Mesendoderm (in vitro differentiated cells): ENCODE data around the gene KCNMB2.

ENCODE experiments used
- DNase-seq: peaks from one replicate; pipeline ENCODE4 v3.0.0; 2013
- H2AK5ac ChIP-seq: 2 replicates; pipeline ENCODE4 v1.6.1; 2013; ENCODE audit warnings: low read length, inconsistent platforms
- H2BK120ac ChIP-seq: 2 replicates; pipeline ENCODE4 v1.6.1; 2013; ENCODE audit warnings: low read depth, mild to moderate bottlenecking, low read length, moderate library complexity, mixed read lengths
- H2BK15ac ChIP-seq: replicated peaks from 2 replicates; pipeline ENCODE4 v1.6.1; 2013; ENCODE audit warnings: low read depth, mild to moderate bottlenecking, moderate library complexity
- H2BK5ac ChIP-seq: 2 replicates; pipeline ENCODE4 v1.6.1; 2013; ENCODE audit warnings: low read length, inconsistent platforms
- H3K18ac ChIP-seq: 2 replicates; pipeline ENCODE4 v1.6.1; 2013; ENCODE audit warnings: mild to moderate bottlenecking, low read length, mixed read lengths
- H3K23ac ChIP-seq: one replicate; pipeline ENCODE4 v1.6.1; 2013; ENCODE audit warnings: low read length
- H3K27ac ChIP-seq: 2 replicates; pipeline ENCODE4 v1.5.1; 2013; ENCODE audit warnings: low read depth, mild to moderate bottlenecking, inconsistent platforms, low read length, moderate library complexity
- H3K27me3 ChIP-seq: 2 replicates; pipeline ENCODE4 v1.6.1; 2013; ENCODE audit warnings: low read length, control low read depth, mild to moderate bottlenecking, inconsistent platforms; ENCODE audit not compliant: insufficient read depth, poor library complexity
- H3K36me3 ChIP-seq: 2 replicates; pipeline ENCODE4 v1.6.1; 2013; ENCODE audit warnings: low read length, inconsistent platforms; ENCODE audit not compliant: control insufficient read depth, insufficient read depth
- H3K4ac ChIP-seq: one replicate; pipeline ENCODE4 v1.6.1; 2013; ENCODE audit warnings: low read depth, mild to moderate bottlenecking, low read length, moderate library complexity
- H3K4me1 ChIP-seq: 2 replicates; pipeline ENCODE4 v1.6.1; 2013; ENCODE audit warnings: low read depth, low read length, inconsistent platforms; ENCODE audit not compliant: control insufficient read depth
- H3K4me2 ChIP-seq: 2 replicates; pipeline ENCODE4 v1.6.1; 2013; ENCODE audit warnings: low read length
- H3K4me3 ChIP-seq: 2 replicates; pipeline ENCODE4 v1.5.1; 2013; ENCODE audit warnings: mild to moderate bottlenecking, low read length
- H3K56ac ChIP-seq: one replicate; pipeline ENCODE4 v1.6.1; 2013; ENCODE audit warnings: low read length
- H3K79me1 ChIP-seq: 2 replicates; pipeline ENCODE4 v1.6.1; 2013; ENCODE audit warnings: low read length, inconsistent platforms
- H3K79me2 ChIP-seq: 2 replicates; pipeline ENCODE4 v1.6.1; 2013; ENCODE audit warnings: mild to moderate bottlenecking, low read length; ENCODE audit not compliant: control insufficient read depth, insufficient read depth
- H3K9ac ChIP-seq: 2 replicates; pipeline ENCODE4 v1.6.1; 2013; ENCODE audit warnings: low read length, inconsistent platforms
- H4K5ac ChIP-seq: one replicate; pipeline ENCODE4 v1.6.1; 2013; ENCODE audit warnings: low read length
- H4K8ac ChIP-seq: one replicate; pipeline ENCODE4 v1.6.1; 2013; ENCODE audit warnings: low read depth, mild to moderate bottlenecking, control low read depth, low read length, moderate library complexity
- WGBS: extraction: QIAGEN DNeasy Blood & Tissue Kit; methylation state at CpG from one replicate; pipeline ENCODE4 v1.1.7; 2013; ENCODE audit warnings: low lambda C conversion rate, missing lambda C conversion rate; ENCODE audit not compliant: insufficient coverage; ENCODE audit errors: extremely low coverage; 5-methylcytosine and 5-hydroxymethylcytosine counted together

The KCNMB2 gene

DNA sequence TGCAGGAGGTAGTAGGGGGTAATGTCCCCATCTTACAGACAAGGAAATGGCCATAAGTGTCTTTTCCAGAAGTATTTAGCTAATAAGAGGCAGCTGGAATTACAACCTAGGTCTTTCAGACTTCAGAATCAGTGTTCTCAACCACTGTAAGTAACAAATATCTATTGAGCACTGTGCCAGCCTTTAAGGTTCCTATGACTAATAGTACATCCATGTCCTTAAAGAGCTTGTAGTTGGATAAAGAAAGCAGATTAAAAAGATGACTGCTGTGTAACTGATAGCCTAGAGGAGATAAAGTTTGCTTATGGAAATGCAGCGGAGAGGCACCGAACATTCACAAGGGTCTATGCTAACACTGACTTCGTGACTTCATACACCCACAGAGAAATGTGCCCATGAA lies 136.0 kb downstream of the KCNMB2 start:
- H3K79me1 ChIP-seq: no peaks in the 10 kb centered on the region
- no peaks in the 10 kb centered on the region for H3K4me1 ChIP-seq
- no peak overlapping the region for H3K18ac ChIP-seq
- H2BK5ac ChIP-seq: no peak overlapping the region
- no peak overlapping the region for H3K27ac ChIP-seq
- no peak overlapping the region for H3K4me2 ChIP-seq
- H3K36me3 ChIP-seq: no peaks in the 10 kb centered on the region
- no peak overlapping the region for H4K8ac ChIP-seq
- no CpG with 5 or more reads among the region's 3 CpGs for WGBS
- H3K23ac ChIP-seq: no peak overlapping the region
- H3K9ac ChIP-seq: no peak overlapping the region
- no peak overlapping the region for H4K5ac ChIP-seq
- H2AK5ac ChIP-seq: no peak overlapping the region
- DNase-seq: no peak
- no peak overlapping the region for H2BK120ac ChIP-seq
- no peak overlapping the region for H3K56ac ChIP-seq
- no peak overlapping the region for H2BK15ac ChIP-seq
- no peak overlapping the region for H3K4ac ChIP-seq
- H3K27me3 ChIP-seq: no peaks in the 10 kb centered on the region
- H3K4me3 ChIP-seq: no peak overlapping the region
- no peaks in the 10 kb centered on the region for H3K79me2 ChIP-seq

DNA sequence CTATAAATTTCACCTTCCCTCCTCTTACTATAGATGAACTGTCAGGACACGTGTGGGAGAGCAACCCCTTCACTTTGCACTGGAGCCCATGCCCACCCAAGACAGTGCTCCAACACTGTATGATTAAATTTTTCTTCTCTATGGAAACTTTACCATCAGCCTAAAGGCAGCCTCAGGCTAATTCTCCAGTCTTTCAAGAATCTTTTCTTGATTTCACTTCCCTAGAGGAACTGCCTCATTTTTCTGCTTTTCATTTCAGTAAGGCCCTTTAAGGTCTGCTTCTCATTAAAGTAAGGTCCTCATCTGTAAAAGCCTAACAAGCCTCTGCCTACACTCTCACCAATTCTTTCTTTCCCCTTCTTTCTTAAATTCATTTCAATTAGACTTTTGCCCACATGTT lies 137.3 kb downstream of the KCNMB2 start:
- Histone ChIP-seq H3K23ac (no peak overlapping the region), H3K4ac (no peak overlapping the region), H3K9ac (no peak overlapping the region), H4K5ac (no peak overlapping the region), H3K4me1 (no peaks in the 10 kb centered on the region), H2BK15ac (no peak overlapping the region), H3K36me3 (no peaks in the 10 kb centered on the region), H3K79me1 (no peaks in the 10 kb centered on the region), H3K27ac (no peak overlapping the region), H3K4me3 (no peak overlapping the region), H3K4me2 (no peak overlapping the region), H3K56ac (no peak overlapping the region), H2BK120ac (no peak overlapping the region), H4K8ac (no peak overlapping the region), H3K18ac (no peak overlapping the region), H2BK5ac (no peak overlapping the region), H3K27me3 (no peaks in the 10 kb centered on the region), H3K79me2 (no peaks in the 10 kb centered on the region), H2AK5ac (no peak overlapping the region)
- DNase-seq: no peak
- WGBS: no CpG with 5 or more reads among the region's 1 CpG

DNA sequence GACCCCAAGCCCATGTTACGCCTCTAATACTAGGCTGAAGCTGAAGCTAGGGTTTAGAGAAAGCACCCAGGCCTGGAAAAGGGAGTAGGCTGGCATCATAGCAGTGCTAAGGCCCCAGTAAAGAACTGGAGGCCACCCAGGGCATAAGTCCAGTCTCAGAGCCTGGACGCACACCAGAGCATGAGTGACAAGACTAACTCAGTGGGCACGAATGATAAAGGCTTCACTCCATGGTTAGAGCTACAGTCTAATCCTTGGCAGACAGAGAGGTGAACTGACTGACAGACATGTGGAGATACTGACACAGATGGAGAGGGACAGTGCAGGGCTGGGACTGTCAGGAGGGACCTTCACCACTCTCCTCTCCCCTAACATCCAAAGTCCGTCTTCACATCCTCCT lies 139.8 kb downstream of the KCNMB2 start:
- no peak overlapping the region for H3K4ac ChIP-seq
- no peaks in the 10 kb centered on the region for H3K27me3 ChIP-seq
- no peak overlapping the region for H2AK5ac ChIP-seq
- H3K4me2 ChIP-seq: no peak overlapping the region
- H3K9ac ChIP-seq: no peak overlapping the region
- no peak overlapping the region for H3K23ac ChIP-seq
- H3K79me2 ChIP-seq: no peaks in the 10 kb centered on the region
- WGBS: no CpG with 5 or more reads among the region's 4 CpGs
- H4K8ac ChIP-seq: no peak overlapping the region
- no peak overlapping the region for H2BK5ac ChIP-seq
- no peaks in the 10 kb centered on the region for H3K4me1 ChIP-seq
- no peaks in the 10 kb centered on the region for H3K79me1 ChIP-seq
- no peak overlapping the region for H3K18ac ChIP-seq
- H3K27ac ChIP-seq: no peak overlapping the region
- no peak overlapping the region for H4K5ac ChIP-seq
- no peak overlapping the region for H3K4me3 ChIP-seq
- H3K36me3 ChIP-seq: no peaks in the 10 kb centered on the region
- H2BK120ac ChIP-seq: no peak overlapping the region
- no peak overlapping the region for H2BK15ac ChIP-seq
- H3K56ac ChIP-seq: no peak overlapping the region
- no peak for DNase-seq

DNA sequence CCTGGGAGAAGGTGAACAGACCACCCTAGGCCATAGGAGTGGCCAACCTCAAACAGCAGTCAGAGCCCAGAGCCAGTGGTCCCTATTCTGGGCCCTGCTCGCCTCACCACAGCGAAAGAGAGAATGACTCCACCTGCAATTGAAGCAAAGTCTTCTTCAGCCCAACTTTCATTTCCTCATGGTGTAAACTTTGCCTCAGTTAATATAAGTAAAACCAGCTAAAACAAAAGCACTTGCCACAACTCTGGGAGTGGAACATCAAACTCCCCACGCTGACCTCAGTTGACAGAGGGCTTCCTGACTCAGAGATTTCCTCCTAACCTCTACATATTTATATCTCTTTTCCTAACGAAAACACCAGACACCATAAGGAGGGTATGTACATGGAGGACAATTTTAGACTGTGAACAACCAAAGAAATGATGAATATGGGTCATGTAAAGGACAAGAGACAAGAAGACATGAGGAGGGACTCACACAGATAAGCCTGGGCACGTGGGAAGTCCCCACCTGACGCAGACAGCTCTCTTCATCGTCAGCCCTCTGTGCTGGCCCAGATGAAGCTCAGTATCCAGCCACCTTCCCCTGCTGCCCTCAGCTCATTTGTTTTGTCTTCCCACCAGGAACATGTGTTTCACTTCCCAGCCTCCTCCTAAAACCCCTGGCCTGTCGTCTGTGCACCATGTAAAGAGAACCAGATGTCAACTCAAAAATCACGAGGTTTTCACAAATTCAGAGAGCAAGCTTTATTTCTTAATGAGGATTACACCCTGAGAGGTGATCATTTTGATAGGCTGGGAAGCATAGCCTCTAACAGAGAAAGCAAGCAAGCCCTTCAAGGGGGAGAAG lies 140.9 kb downstream of the KCNMB2 start:
- Histone ChIP-seq H3K79me2 (no peaks in the 10 kb centered on the region), H3K36me3 (no peaks in the 10 kb centered on the region), H3K23ac (no peak overlapping the region), H4K5ac (no peak overlapping the region), H2BK5ac (no peak overlapping the region), H4K8ac (no peak overlapping the region), H3K79me1 (no peaks in the 10 kb centered on the region), H3K4me1 (no peaks in the 10 kb centered on the region), H3K56ac (no peak overlapping the region), H3K4me2 (no peak overlapping the region), H3K27ac (no peak overlapping the region), H3K27me3 (no peaks in the 10 kb centered on the region), H3K4me3 (no peak overlapping the region), H2BK15ac (no peak overlapping the region), H3K4ac (no peak overlapping the region), H3K18ac (no peak overlapping the region), H2BK120ac (no peak overlapping the region), H3K9ac (no peak overlapping the region), H2AK5ac (no peak overlapping the region)
- DNase-seq: no peak
- no CpG with 5 or more reads among the region's 9 CpGs for WGBS

DNA sequence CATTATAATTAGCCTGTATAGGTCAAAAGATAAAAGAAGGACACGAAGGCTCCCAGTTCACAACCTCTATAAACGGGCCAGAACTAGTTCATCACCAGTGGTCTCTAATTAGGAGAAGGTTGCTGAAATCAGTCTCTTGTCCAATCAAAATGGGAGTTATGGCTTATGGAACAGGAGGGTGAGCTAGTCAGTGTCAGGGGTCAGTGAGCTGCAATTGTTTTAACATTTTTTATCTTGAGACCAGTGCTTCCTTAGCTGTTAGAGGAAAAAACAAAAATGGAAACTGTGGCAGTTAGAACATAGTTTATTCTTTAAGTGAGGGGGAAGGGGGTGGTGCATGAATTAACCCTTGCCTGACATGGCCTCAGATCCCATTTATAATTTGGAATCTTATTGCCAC lies 141.7 kb downstream of the KCNMB2 start:
- H2BK5ac ChIP-seq: no peak overlapping the region

DNA sequence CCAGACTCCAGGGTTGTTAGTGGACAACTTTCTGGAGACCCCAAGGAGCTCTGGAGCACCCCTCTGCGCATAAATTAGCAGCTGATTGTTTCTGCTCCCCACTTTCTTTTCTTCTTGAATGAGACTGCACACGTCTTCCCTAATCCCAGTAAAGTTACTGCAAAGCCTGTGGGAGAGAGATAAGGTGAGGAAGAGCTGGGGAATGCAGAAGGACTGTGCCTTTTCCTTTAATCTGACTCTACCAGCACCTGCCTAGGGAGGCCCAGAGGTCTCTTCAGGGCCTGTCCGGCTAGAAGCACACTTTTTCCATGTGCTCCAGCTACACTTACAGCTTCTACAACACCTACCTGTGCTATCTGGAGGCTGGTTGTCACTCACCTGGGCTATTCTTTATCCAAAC lies 143.8 kb downstream of the KCNMB2 start:
- no peak overlapping the region for H3K4ac ChIP-seq
- H2BK120ac ChIP-seq: no peak overlapping the region
- WGBS: no CpG with 5 or more reads among the region's 3 CpGs
- no peaks in the 10 kb centered on the region for H3K79me2 ChIP-seq
- H3K18ac ChIP-seq: no peak overlapping the region
- H3K56ac ChIP-seq: no peak overlapping the region
- no peaks in the 10 kb centered on the region for H3K27me3 ChIP-seq
- H3K27ac ChIP-seq: no peak overlapping the region
- H3K79me1 ChIP-seq: no peaks in the 10 kb centered on the region
- H4K5ac ChIP-seq: no peak overlapping the region
- no peak overlapping the region for H4K8ac ChIP-seq
- no peak overlapping the region for H2BK5ac ChIP-seq
- no peak overlapping the region for H3K9ac ChIP-seq
- no peak for DNase-seq
- H3K23ac ChIP-seq: no peak overlapping the region
- H3K36me3 ChIP-seq: no peaks in the 10 kb centered on the region
- no peak overlapping the region for H3K4me2 ChIP-seq
- no peak overlapping the region for H2AK5ac ChIP-seq
- no peaks in the 10 kb centered on the region for H3K4me1 ChIP-seq
- H2BK15ac ChIP-seq: no peak overlapping the region
- H3K4me3 ChIP-seq: no peak overlapping the region

More for the DNA sequence above, 141.7 kb downstream of the KCNMB2 start:
- Histone ChIP-seq H3K56ac (no peak overlapping the region), H3K23ac (no peak overlapping the region), H3K4me3 (no peak overlapping the region), H4K8ac (no peak overlapping the region), H2BK15ac (no peak overlapping the region), H3K79me1 (no peaks in the 10 kb centered on the region), H3K4me2 (no peak overlapping the region), H3K9ac (no peak overlapping the region), H3K36me3 (no peaks in the 10 kb centered on the region), H3K4me1 (no peaks in the 10 kb centered on the region), H3K27me3 (no peaks in the 10 kb centered on the region), H3K79me2 (no peaks in the 10 kb centered on the region), H4K5ac (no peak overlapping the region), H3K27ac (no peak overlapping the region), H2AK5ac (no peak overlapping the region), H2BK120ac (no peak overlapping the region), H3K4ac (no peak overlapping the region), H3K18ac (no peak overlapping the region)
- DNase-seq: no peak
- no CpG with 5 or more reads among the region's 2 CpGs for WGBS
